Measurements from ENCODE around the gene INPP4B. TPM values are rescaled to one million over a fixed set of nuclear protein-coding genes. Genes with fewer than 3 reads are reported as not detected.

The INPP4B gene
- total RNA-seq, 2 experiments from 2014 or later, result 43.7 to 44.7 TPM

DNA sequence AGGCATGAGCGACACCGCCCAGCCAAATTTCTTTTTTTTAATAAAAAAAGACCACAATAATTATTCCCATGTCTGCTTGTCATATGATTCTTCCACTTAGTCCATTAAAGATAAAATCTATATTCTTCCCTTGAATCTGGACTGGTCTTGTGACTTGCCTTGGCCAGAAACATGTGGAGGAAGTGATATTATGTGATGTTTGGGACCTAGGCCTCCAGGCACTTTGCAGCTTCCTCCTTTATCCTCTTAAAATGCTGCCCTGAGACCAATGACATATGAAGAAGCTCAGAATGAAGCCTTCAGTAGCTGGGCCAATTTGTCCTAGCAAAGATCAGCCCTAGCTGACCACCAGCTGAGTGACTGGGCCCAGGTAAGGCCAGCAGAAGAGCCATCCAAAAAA is 250.0 kb downstream of the INPP4B start:
- H3K36me3 Mint-ChIP-seq (ENCODE audit: low read depth), result peaks cover 3% of the 10 kb centered on the region
- no peaks in the 10 kb centered on the region for H3K4me1 Mint-ChIP-seq (ENCODE audit: low read depth)
- no peak overlapping the region for H3K27ac Mint-ChIP-seq

DNA sequence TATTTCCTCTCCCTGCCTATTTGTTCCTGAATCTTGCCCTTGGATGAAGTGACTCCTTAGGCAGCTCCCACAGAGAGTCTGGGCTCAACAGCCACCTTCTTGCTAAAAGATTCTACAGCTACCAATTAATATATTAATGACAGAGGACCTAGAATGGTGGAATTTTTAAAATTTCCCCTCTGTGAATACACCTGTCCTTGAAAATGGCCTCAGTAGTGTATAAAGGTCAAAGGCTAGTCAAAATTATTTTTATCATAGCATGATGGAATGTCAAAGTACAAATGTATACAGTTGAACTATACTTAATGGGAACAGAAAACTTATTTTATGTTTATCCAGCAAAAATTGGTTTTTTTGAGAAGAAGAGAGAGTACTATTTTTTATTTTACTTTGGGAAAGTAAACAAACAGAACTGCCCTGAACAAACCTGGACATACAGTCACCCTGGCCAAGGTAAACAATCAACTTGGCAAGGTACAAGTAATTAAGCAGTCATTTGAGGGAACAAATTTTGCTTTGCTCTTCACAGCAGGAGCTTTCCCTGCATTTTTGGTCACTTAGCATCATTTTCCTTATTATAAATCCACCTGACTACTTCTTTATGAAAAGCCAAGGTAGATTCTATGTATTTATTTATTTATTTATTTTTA is 250.8 kb downstream of the INPP4B start:
- Mint-ChIP-seq H3K9me3 (ENCODE audit: insufficient read depth) (peaks cover 10% of the 10 kb centered on the region), H3K36me3 (ENCODE audit: low read depth) (peaks cover 3% of the 10 kb centered on the region)
- POLR2A ChIA-PET, result interaction anchor here (0.7 kb wide), 1 partner anchor 310 kb away, joined by 3 read pairs; no protein-coding TSS in a partner anchor

More for the DNA sequence above, 250.0 kb downstream of the INPP4B start:
- H3K27me3 Mint-ChIP-seq (ENCODE audit: low read depth), result no peaks in the 10 kb centered on the region
- ChIA-PET POLR2A (interaction anchor here (0.7 kb wide), 2 partner anchors 122 to 310 kb away, joined by 3 read pairs; no protein-coding TSS in a partner anchor), CTCF (no interaction called here)
- H3K9me3 Mint-ChIP-seq (ENCODE audit: insufficient read depth), result peaks cover 15% of the 10 kb centered on the region
- no peak for DNase-seq
- H3K4me3 Mint-ChIP-seq, result no peak overlapping the region
- no peak for ATAC-seq

DNA sequence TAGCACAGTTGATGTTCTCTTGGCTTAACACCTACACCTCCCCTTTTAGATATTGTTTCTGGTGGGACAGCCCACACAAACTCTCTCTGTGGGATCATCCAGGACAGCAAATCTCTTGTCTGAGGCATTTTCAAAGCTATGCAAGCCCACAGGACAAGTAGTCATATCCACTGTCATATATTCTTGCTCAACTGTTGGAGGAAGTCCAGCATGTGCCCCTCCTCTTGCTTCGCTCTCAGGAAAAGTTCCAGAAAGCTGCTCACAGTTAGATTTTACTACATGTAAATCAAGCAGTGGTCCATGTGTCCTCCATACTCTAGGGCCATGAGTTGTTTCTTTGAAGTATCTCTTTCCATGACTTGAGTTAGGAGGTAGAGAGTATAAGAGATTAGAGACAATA is 260.7 kb downstream of the INPP4B start:
- peaks cover 3% of the 10 kb centered on the region for H3K9me3 Mint-ChIP-seq (ENCODE audit: insufficient read depth)
- ATAC-seq (no peak), DNase-seq (no peak)
- H3K4me1 Mint-ChIP-seq (ENCODE audit: low read depth), result no peaks in the 10 kb centered on the region
- CTCF ChIA-PET, result no interaction called here
- H3K4me3 Mint-ChIP-seq, result no peak overlapping the region
- POLR2A ChIA-PET, result no interaction called here
- H3K27ac Mint-ChIP-seq, result no peak overlapping the region
- no peaks in the 10 kb centered on the region for H3K27me3 Mint-ChIP-seq (ENCODE audit: low read depth)
- no peaks in the 10 kb centered on the region for H3K36me3 Mint-ChIP-seq (ENCODE audit: low read depth)

More for the DNA sequence above, 250.8 kb downstream of the INPP4B start:
- no peaks in the 10 kb centered on the region for H3K27me3 Mint-ChIP-seq (ENCODE audit: low read depth)
- H3K4me3 Mint-ChIP-seq, result no peak overlapping the region
- DNase-seq (no peak), ATAC-seq (no peak)
- H3K4me1 Mint-ChIP-seq (ENCODE audit: low read depth), result no peaks in the 10 kb centered on the region
- CTCF ChIA-PET, result no interaction called here
- no peak overlapping the region for H3K27ac Mint-ChIP-seq

DNA sequence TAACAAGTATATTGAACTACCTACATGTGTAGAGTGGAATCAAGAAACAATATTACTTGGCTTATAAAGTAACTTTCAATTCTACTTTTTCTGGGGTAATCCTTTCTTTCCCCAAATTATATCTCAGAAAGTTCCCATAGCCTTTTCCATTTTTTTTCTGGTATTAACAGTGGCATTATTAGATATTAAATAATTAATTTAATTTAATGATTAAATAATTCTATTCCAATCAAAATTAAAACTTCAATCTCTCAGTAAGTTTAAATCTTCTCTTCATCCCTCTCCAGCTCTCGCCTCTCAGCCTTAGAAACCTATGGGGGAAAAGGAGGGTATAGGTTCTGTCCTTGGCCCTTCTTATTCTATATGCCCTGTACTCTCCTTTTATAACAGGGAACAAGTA is 262.4 kb downstream of the INPP4B start:
- no peak overlapping the region for H3K27ac Mint-ChIP-seq
- ChIA-PET POLR2A (no interaction called here), CTCF (no interaction called here)
- H3K36me3 Mint-ChIP-seq (ENCODE audit: low read depth), result no peaks in the 10 kb centered on the region
- H3K9me3 Mint-ChIP-seq (ENCODE audit: insufficient read depth), result no peaks in the 10 kb centered on the region
- H3K27me3 Mint-ChIP-seq (ENCODE audit: low read depth), result no peaks in the 10 kb centered on the region
- DNase-seq (no peak), ATAC-seq (no peak)
- H3K4me1 Mint-ChIP-seq (ENCODE audit: low read depth), result no peaks in the 10 kb centered on the region
- H3K4me3 Mint-ChIP-seq, result no peak overlapping the region

DNA sequence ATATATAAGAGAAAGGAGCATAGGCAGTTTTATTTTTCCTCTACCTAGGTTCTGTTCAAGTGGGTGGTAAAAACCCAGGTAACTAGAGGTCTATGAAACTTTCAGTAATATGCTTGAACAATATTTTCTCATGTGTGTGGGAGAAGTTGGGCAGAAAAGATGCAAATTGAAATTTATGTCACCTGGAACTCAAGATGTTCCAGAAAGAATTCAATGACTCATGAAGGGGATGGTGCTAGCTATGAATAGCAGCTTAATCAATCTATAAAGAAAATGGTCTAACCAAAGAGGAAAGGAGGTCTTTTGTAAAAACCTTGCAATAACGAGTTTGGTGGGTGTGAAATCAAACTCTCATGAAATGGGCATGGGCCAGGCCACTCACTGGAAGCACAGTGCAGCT is 263.8 kb downstream of the INPP4B start:
- Mint-ChIP-seq H3K4me1 (ENCODE audit: low read depth) (no peaks in the 10 kb centered on the region), H3K27ac (no peak overlapping the region), H3K9me3 (ENCODE audit: insufficient read depth) (no peaks in the 10 kb centered on the region), H3K4me3 (no peak overlapping the region), H3K36me3 (ENCODE audit: low read depth) (no peaks in the 10 kb centered on the region), H3K27me3 (ENCODE audit: low read depth) (no peaks in the 10 kb centered on the region)
- no peak for DNase-seq
- CTCF ChIA-PET, result interaction anchor here (0.7 kb wide), 1 partner anchor 262 kb away, joined by 4 read pairs; no protein-coding TSS in a partner anchor
- POLR2A ChIA-PET, result no interaction called here
- ATAC-seq, result no peak

DNA sequence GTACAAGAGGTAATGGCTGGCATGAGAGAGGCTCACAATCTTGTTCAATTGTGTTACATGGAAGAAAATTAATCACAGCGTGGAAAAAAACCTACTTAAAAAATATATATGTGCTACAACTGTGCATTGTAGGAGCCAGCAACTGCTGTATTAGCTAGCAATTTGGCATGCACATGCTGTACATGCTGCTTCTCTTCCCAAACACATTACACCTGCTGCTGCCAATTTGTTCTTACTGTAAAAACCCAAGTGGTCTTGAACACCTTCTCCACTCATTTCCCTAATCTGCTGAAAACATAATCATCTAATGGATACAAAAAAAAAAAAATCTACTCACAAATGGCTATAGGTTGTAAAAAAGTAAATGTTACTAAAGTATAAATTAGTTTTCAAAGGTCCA is 264.2 kb downstream of the INPP4B start:
- no peak overlapping the region for H3K27ac Mint-ChIP-seq
- no peaks in the 10 kb centered on the region for H3K4me1 Mint-ChIP-seq (ENCODE audit: low read depth)
- ATAC-seq, result no peak
- ChIA-PET CTCF (interaction anchor here (0.7 kb wide), 1 partner anchor 262 kb away, joined by 4 read pairs; no protein-coding TSS in a partner anchor), POLR2A (no interaction called here)
- no peak overlapping the region for H3K4me3 Mint-ChIP-seq
- H3K36me3 Mint-ChIP-seq (ENCODE audit: low read depth), result no peaks in the 10 kb centered on the region
- no peak for DNase-seq
- no peaks in the 10 kb centered on the region for H3K9me3 Mint-ChIP-seq (ENCODE audit: insufficient read depth)
- H3K27me3 Mint-ChIP-seq (ENCODE audit: low read depth), result no peaks in the 10 kb centered on the region

DNA sequence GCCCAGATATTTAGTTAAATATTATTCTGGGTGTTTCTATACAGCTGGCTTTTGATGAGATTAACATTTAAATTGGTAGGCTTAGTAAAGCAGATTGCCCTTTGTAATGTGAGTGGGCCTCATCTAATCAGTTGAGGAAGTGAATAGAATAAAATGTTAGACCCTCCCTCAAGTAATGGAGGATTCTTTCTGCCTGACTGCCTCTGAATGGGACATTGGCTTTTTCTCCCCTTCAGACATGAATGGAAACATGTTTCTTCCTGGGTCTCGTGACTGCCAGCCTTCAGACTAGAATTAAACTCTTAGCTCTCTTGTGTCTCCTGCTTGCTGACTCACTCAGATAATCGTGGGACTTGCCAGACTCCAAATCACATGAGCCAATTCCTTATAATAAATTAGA is 266.7 kb downstream of the INPP4B start:
- ChIA-PET CTCF (no interaction called here), POLR2A (no interaction called here)
- H3K36me3 Mint-ChIP-seq (ENCODE audit: low read depth), result no peaks in the 10 kb centered on the region
- H3K4me3 Mint-ChIP-seq, result no peak overlapping the region
- ATAC-seq (no peak), DNase-seq (no peak)
- H3K27me3 Mint-ChIP-seq (ENCODE audit: low read depth), result no peaks in the 10 kb centered on the region
- H3K9me3 Mint-ChIP-seq (ENCODE audit: insufficient read depth), result no peaks in the 10 kb centered on the region
- H3K27ac Mint-ChIP-seq, result no peak overlapping the region
- no peaks in the 10 kb centered on the region for H3K4me1 Mint-ChIP-seq (ENCODE audit: low read depth)

DNA sequence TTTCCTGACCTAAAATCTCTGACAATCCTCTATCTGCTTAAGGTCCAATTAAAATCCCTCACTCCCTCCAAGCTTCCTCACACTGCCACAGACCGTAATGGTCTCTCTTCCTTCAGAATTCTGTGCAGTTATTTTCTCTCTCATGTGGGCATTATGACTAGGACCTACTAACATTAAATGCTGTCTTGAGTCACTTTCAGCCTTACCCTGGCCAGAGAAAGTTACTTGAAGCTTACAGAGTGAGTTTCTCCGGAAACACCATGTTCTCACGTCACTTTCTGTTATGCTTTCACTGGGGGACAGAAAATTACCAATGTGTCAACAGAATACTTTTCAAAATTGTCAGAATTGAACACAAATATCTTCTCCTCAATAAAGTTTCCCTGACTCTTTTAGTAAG is 271.8 kb downstream of the INPP4B start:
- H3K4me3 Mint-ChIP-seq, result no peak overlapping the region
- ATAC-seq (no peak), DNase-seq (no peak)
- peaks cover 5% of the 10 kb centered on the region for H3K9me3 Mint-ChIP-seq (ENCODE audit: insufficient read depth)
- no peaks in the 10 kb centered on the region for H3K36me3 Mint-ChIP-seq (ENCODE audit: low read depth)
- POLR2A ChIA-PET, result no interaction called here
- no peaks in the 10 kb centered on the region for H3K27me3 Mint-ChIP-seq (ENCODE audit: low read depth)
- H3K27ac Mint-ChIP-seq, result no peak overlapping the region
- H3K4me1 Mint-ChIP-seq (ENCODE audit: low read depth), result no peaks in the 10 kb centered on the region
- CTCF ChIA-PET, result no interaction called here

DNA sequence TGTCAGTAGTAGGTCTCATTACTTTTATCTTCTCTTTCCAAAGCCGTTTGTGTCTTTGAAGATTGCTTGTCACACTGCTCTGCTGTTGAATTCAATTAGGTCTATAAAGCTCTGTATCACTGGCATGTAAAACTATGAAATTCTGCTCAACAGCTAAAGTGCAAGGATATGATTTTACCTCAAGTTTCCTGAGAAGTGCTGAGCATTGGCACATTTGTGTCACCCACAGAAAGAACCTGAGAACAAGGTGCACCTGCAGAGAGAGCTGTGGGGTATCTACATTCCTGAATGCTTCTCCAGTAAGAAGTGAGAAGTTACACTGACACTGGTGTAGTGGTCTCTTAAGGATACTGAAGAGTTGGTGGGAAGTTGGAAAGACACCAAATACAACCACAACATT is 274.0 kb downstream of the INPP4B start:
- no peak for ATAC-seq
- H3K36me3 Mint-ChIP-seq (ENCODE audit: low read depth), result no peaks in the 10 kb centered on the region
- DNase-seq, result no peak
- H3K27me3 Mint-ChIP-seq (ENCODE audit: low read depth), result no peaks in the 10 kb centered on the region
- no peak overlapping the region for H3K27ac Mint-ChIP-seq
- peaks cover 8% of the 10 kb centered on the region for H3K4me1 Mint-ChIP-seq (ENCODE audit: low read depth)
- H3K4me3 Mint-ChIP-seq, result no peak overlapping the region
- CTCF ChIA-PET, result interaction anchor here (1.0 kb wide), 1 partner anchor 165 kb away, joined by 3 read pairs; no protein-coding TSS in a partner anchor
- POLR2A ChIA-PET, result no interaction called here
- H3K9me3 Mint-ChIP-seq (ENCODE audit: insufficient read depth), result peaks cover 5% of the 10 kb centered on the region

DNA sequence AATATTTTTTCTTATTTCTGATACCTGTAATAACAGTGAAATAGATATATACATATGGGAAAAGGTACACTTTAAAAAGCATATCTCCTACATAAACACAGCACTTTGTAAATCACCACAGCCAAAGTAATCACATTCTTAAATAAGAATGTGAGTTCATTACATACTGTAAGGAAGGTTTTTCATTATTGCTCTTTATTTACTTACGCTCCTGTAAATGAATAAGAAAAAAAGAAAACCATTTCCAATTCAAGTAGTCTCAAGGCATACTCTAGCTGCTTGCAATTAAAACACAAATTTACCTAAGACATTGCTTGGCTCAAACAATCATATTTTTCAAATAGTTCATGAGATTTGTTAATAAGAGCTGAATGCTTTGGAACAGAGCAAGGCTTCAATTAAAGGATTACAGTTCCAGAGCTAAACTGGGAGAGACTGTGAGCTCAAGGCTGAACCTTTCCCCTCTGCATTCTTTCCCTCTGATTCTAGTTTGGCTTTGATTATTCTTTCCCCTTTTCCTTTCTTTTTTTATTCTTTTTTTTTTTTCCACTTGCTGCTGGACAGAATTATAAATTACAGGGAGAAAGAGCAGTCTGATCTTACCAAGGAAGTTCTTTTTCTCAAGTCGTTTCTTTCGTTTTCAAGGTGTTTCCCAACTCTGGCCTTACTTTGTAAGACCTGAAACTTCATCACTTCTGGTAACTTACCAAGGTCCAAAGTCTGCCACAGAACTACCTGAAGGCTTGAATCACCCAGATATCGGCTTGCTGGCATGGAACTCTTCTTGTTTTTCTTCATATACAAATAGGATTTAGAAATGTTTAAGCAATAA is 278.3 kb downstream of the INPP4B start:
- DNase-seq (no peak), ATAC-seq (no peak)
- no peaks in the 10 kb centered on the region for H3K27me3 Mint-ChIP-seq (ENCODE audit: low read depth)
- H3K4me3 Mint-ChIP-seq, result peak overlapping the region; percentile 50
- ChIA-PET POLR2A (interaction anchor here (0.8 kb wide), 1 partner anchor 162 kb away, joined by 3 read pairs; no protein-coding TSS in a partner anchor), CTCF (interaction anchor here (0.6 to 1.6 kb wide), 4 partner anchors 27 to 215 kb away, joined by 3 to 5 read pairs (median 4); no protein-coding TSS in a partner anchor)
- H3K4me1 Mint-ChIP-seq (ENCODE audit: low read depth), result peaks cover 15% of the 10 kb centered on the region
- H3K9me3 Mint-ChIP-seq (ENCODE audit: insufficient read depth), result peaks cover 5% of the 10 kb centered on the region
- H3K36me3 Mint-ChIP-seq (ENCODE audit: low read depth), result no peaks in the 10 kb centered on the region
- no peak overlapping the region for H3K27ac Mint-ChIP-seq

DNA sequence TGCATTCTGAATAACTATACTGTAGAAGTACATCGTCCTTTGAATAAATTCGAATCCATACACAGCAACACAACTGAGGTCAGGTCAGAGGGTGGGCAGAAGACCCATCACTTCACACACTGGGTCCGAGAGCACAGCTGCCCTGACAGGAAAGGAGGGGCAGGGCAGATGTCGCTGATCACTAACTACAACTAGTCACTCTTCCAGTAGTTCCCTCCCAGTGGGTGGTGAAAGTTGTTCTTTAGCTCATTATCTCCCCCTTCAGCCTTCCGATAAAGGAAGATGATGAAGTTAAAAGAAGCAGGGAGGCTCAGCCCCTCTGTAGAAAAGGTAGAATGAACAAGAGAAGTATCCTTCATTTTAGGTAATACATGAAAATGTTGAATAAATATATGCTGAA is 278.9 kb downstream of the INPP4B start:
- H3K9me3 Mint-ChIP-seq (ENCODE audit: insufficient read depth), result peaks cover 5% of the 10 kb centered on the region
- ATAC-seq, result peak; percentile 76
- ChIA-PET POLR2A (interaction anchor here (0.8 kb wide), 1 partner anchor 162 kb away, joined by 3 read pairs; no protein-coding TSS in a partner anchor), CTCF (interaction anchor here (0.6 to 1.6 kb wide), 8 partner anchors 15 to 394 kb away, joined by 3 to 7 read pairs (median 3); no protein-coding TSS in a partner anchor)
- peak; percentile 31 for DNase-seq
- no peaks in the 10 kb centered on the region for H3K36me3 Mint-ChIP-seq (ENCODE audit: low read depth)
- H3K27ac Mint-ChIP-seq, result peak overlapping the region; percentile 12
- no peaks in the 10 kb centered on the region for H3K27me3 Mint-ChIP-seq (ENCODE audit: low read depth)
- peaks cover 15% of the 10 kb centered on the region for H3K4me1 Mint-ChIP-seq (ENCODE audit: low read depth)
- H3K4me3 Mint-ChIP-seq, result peak overlapping the region; percentile 43

DNA sequence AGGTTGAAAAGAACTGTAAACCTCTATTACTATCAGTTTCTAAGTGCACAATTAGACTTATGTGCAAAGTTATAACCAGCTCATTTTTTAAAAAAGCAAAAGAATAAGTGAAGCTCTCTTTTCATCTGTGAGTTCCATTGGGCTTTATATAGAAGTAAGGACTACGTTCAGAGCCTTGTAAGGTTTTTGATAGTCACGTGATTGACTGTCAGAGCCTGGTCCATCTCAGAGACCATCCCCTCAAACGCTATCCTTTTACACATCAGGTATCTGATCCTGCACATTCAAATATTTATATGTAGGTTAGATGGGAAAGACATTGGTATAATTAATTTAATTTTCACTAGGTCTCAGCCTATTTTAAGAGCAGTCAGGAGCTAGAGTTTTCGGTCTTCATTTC is 279.3 kb downstream of the INPP4B start:
- no peaks in the 10 kb centered on the region for H3K27me3 Mint-ChIP-seq (ENCODE audit: low read depth)
- peaks cover 15% of the 10 kb centered on the region for H3K4me1 Mint-ChIP-seq (ENCODE audit: low read depth)
- peaks cover 5% of the 10 kb centered on the region for H3K9me3 Mint-ChIP-seq (ENCODE audit: insufficient read depth)
- H3K27ac Mint-ChIP-seq, result peak overlapping the region; percentile 12
- CTCF ChIA-PET, result interaction anchor here (0.8 to 1.6 kb wide), 7 partner anchors 14 to 394 kb away, joined by 3 to 7 read pairs (median 3); no protein-coding TSS in a partner anchor
- POLR2A ChIA-PET, result no interaction called here
- DNase-seq (no peak), ATAC-seq (peak; percentile 29)
- H3K36me3 Mint-ChIP-seq (ENCODE audit: low read depth), result no peaks in the 10 kb centered on the region
- H3K4me3 Mint-ChIP-seq, result peak overlapping the region; percentile 43
